Neural progenitor cell (in vitro differentiated cells): ENCODE measurements around the gene TUBD1. TPM values are rescaled to one million over a fixed set of nuclear protein-coding genes. Genes with fewer than 3 reads are reported as not detected.
"Not testable (repeated sequence)": the region's sequence is repeated elsewhere in the genome, so short reads cannot be mapped to it uniquely, and the experiment has no call there.

Source experiments
- DNase-seq: peaks from one replicate; pipeline ENCODE4 v3.0.0-alpha.2; 2016; ENCODE audit warnings: low spot score
- H2AFZ ChIP-seq: fragments of 200-600 bp; sonication (generic); replicated peaks from 2 replicates; pipeline ENCODE4 v1.6.1; 2016; ENCODE audit warnings: antibody characterized with exemption
- H3F3A ChIP-seq: fragments of 200-600 bp; sonication (generic); 2 replicates; pipeline ENCODE4 v1.6.1; 2016; ENCODE audit warnings: antibody characterized with exemption, low read depth
- H3K27ac ChIP-seq: fragments of 200-600 bp; sonication (generic); 2 replicates; pipeline ENCODE4 v1.5.1; 2016; ENCODE audit warnings: mild to moderate bottlenecking
- H3K27me3 ChIP-seq: fragments of 200-600 bp; sonication (generic); 2 replicates; pipeline ENCODE4 v1.6.1; 2016; ENCODE audit warnings: mild to moderate bottlenecking, moderate library complexity
- H3K36me3 ChIP-seq: fragments of 200-600 bp; sonication (generic); 2 replicates; pipeline ENCODE4 v1.5.1; 2016
- H3K4me1 ChIP-seq: fragments of 200-600 bp; sonication (generic); 2 replicates; pipeline ENCODE4 v1.6.1; 2016; ENCODE audit warnings: mixed run types
- H3K4me2 ChIP-seq: fragments of 200-600 bp; sonication (generic); 2 replicates; pipeline ENCODE4 v1.6.1; 2016
- H3K4me3 ChIP-seq: fragments of 200-600 bp; sonication (generic); 2 replicates; pipeline ENCODE4 v1.5.1; 2016
- H3K79me2 ChIP-seq: fragments of 200-600 bp; sonication (generic); 2 replicates; pipeline ENCODE4 v1.6.1; 2016; ENCODE audit warnings: low read depth
- H3K9ac ChIP-seq: fragments of 200-600 bp; sonication (generic); 2 replicates; pipeline ENCODE4 v1.6.1; 2016
- H3K9me3 ChIP-seq: fragments of 200-600 bp; sonication (generic); 2 replicates; pipeline ENCODE4 v1.5.1; 2016; ENCODE audit warnings: low read depth
- H4K20me1 ChIP-seq: fragments of 200-600 bp; sonication (generic); 2 replicates; pipeline ENCODE4 v1.6.1; 2016; ENCODE audit warnings: low read depth
- H3K27ac Mint-ChIP-seq: 3 replicates; pipeline ENCODE4 v1.8.0; 2021; ENCODE audit warnings: mixed read lengths
- H3K27me3 Mint-ChIP-seq: 2 replicates; pipeline ENCODE4 v1.8.0; 2022; ENCODE audit warnings: low read depth, mild to moderate bottlenecking, inconsistent platforms, moderate library complexity, mixed read lengths; ENCODE audit not compliant: insufficient read depth
- H3K36me3 Mint-ChIP-seq: 3 replicates; pipeline ENCODE4 v1.8.0; 2021; ENCODE audit warnings: mixed read lengths
- H3K4me1 Mint-ChIP-seq: 3 replicates; pipeline ENCODE4 v1.8.0; 2021; ENCODE audit warnings: mixed read lengths
- H3K4me3 Mint-ChIP-seq: 3 replicates; pipeline ENCODE4 v1.8.0; 2021; ENCODE audit warnings: mild to moderate bottlenecking, moderate library complexity, mixed read lengths
- H3K9me3 Mint-ChIP-seq: 3 replicates; pipeline ENCODE4 v1.8.0; 2020; ENCODE audit warnings: mixed read lengths
- EZH2 ChIP-seq: fragments of 200-600 bp; sonication (generic); IDR thresholded peaks from 2 replicates; pipeline ENCODE4 v1.6.1; 2017; ENCODE audit warnings: antibody characterized with exemption, mild to moderate bottlenecking, moderate library complexity
- EZH2phosphoT487 ChIP-seq: fragments of 200-600 bp; sonication (generic); IDR thresholded peaks from 2 replicates; pipeline ENCODE4 v1.6.1; 2017; ENCODE audit warnings: antibody characterized with exemption
- total RNA-seq: library from RNA; depleted of rRNA; stranded (reverse); fragments of >200 nt; gene quantifications from 2 replicates; pipeline ENCODE4 v1.2.3, GENCODE V29; 2015; ENCODE audit warnings: low replicate concordance
- TF ChIP-seq, protein P1 (sequence below): fragments of 200-600 bp; sonication (generic); IDR thresholded peaks from 2 replicates; pipeline ENCODE4 v1.5.1; 2017; ENCODE audit warnings: antibody characterized with exemption, mild to moderate bottlenecking

Gene TUBD1
- total RNA-seq, 1 donor from 2014 or later: 32.6 TPM

DNA sequence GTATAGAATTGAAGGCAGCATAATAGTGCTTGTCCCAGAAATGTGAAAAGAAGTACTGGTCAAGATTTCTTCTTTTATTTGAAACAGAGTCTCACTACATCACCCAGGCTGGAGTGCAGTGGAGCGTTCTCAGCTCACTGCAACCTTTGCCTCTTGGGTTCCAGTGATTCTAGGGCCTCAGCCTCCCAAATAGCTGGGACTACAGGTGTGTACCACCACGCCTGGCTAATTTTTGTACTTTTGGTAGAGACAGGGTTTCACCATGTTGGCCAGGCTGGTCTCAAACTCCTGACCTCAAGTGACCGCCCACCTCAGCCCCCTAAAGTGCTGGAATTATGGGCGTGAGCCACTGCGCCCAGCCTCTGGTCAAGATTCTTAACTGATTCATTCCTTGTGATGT, 27.9 kb upstream of the TUBD1 start:
- H3K36me3 ChIP-seq, H3K27ac ChIP-seq, H3K4me3 Mint-ChIP-seq: not testable (repeated sequence)

DNA sequence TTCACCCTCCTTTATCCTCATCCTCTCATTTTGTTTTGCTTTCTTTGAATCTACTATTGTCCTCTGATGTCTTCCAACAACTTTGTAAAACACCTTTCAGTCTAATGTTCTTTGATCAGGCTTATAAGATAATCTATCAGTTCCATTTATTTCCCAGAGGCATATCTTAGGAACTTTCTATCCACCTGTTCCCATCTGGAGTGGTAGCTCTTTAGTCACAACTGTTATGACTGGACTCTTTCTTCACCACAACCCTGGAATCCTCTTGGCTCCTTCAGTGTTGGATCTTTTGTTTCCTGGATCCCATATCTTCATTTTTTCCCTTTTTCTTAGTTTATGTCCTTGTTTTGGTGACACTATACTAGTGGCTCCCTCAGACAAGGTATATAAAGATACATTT, 23.7 kb upstream of the TUBD1 start:
- no peak overlapping the region for H2AFZ ChIP-seq
- H3K27ac ChIP-seq: no peak overlapping the region
- H3K79me2 ChIP-seq: no peaks in the 10 kb centered on the region
- no peak overlapping the region for H3K4me3 ChIP-seq
- Mint-ChIP-seq H3K4me3 (no peak overlapping the region), H3K36me3 (peaks cover 14% of the 10 kb centered on the region), H3K27me3 (peaks cover 2% of the 10 kb centered on the region), H3K27ac (no peak overlapping the region), H3K4me1 (no peaks in the 10 kb centered on the region), H3K9me3 (no peaks in the 10 kb centered on the region)
- H3K27me3 ChIP-seq: no peaks in the 10 kb centered on the region
- H3F3A ChIP-seq: peaks cover 12% of the 10 kb centered on the region
- H3K4me2 ChIP-seq: no peak overlapping the region
- peaks cover 5% of the 10 kb centered on the region for H3K36me3 ChIP-seq
- peak overlapping the region; percentile 8 for H3K9ac ChIP-seq
- H4K20me1 ChIP-seq: no peaks in the 10 kb centered on the region
- H3K9me3 ChIP-seq: no peaks in the 10 kb centered on the region
- H3K4me1 ChIP-seq: no peaks in the 10 kb centered on the region
- TF ChIP-seq EZH2phosphoT487 (no peak), EZH2 (no peak)
- TF ChIP-seq, protein P1, sequence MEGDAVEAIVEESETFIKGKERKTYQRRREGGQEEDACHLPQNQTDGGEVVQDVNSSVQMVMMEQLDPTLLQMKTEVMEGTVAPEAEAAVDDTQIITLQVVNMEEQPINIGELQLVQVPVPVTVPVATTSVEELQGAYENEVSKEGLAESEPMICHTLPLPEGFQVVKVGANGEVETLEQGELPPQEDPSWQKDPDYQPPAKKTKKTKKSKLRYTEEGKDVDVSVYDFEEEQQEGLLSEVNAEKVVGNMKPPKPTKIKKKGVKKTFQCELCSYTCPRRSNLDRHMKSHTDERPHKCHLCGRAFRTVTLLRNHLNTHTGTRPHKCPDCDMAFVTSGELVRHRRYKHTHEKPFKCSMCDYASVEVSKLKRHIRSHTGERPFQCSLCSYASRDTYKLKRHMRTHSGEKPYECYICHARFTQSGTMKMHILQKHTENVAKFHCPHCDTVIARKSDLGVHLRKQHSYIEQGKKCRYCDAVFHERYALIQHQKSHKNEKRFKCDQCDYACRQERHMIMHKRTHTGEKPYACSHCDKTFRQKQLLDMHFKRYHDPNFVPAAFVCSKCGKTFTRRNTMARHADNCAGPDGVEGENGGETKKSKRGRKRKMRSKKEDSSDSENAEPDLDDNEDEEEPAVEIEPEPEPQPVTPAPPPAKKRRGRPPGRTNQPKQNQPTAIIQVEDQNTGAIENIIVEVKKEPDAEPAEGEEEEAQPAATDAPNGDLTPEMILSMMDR: no peak
- no peak for DNase-seq

More for the DNA sequence above, 27.9 kb upstream of the TUBD1 start:
- H2AFZ ChIP-seq, H3K9me3 Mint-ChIP-seq, DNase-seq, H3K4me3 ChIP-seq, H3K4me1 Mint-ChIP-seq, H3K9me3 ChIP-seq, H3K27me3 ChIP-seq, H3F3A ChIP-seq, H3K4me2 ChIP-seq, H3K4me1 ChIP-seq, H3K27me3 Mint-ChIP-seq, H4K20me1 ChIP-seq, H3K27ac Mint-ChIP-seq, H3K79me2 ChIP-seq, H3K9ac ChIP-seq: not testable (repeated sequence)
- peaks cover 17% of the 10 kb centered on the region for H3K36me3 Mint-ChIP-seq

DNA sequence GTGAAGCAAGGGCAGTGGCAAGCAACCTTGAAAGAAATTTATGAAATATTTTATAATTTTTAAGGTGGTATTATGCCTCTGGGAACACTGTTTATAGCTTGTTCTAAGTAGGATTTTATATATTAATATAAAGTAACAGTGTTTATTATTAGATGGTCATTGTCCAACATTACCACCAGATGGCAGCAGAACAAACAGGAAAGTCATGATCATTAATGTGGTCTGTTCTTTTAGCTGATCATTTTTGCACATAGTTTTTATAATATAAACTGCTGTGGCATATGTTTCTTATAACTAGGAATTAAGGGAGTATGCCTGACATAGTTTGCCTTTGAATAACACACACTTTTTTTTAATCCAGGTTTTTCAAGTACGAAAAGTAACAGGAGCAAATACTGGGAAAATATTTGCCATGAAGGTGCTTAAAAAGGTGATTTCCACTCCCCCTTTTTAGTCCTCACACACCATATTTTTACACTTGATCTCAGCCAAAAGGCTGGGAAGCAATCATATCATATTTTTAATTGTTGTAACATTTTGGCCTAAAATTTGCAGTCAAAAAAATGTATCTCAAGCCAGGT, 21.6 kb upstream of the TUBD1 start:
- no peak overlapping the region for H3K27ac ChIP-seq
- H3F3A ChIP-seq: peaks cover 12% of the 10 kb centered on the region
- H3K27me3 Mint-ChIP-seq: peaks cover 2% of the 10 kb centered on the region
- TF ChIP-seq, protein P1: peak; percentile 74
- no peak for TF ChIP-seq EZH2phosphoT487
- no peak for TF ChIP-seq EZH2
- H3K4me1 Mint-ChIP-seq: no peaks in the 10 kb centered on the region
- H3K36me3 ChIP-seq: peaks cover 5% of the 10 kb centered on the region
- no peak overlapping the region for H2AFZ ChIP-seq
- H3K9me3 Mint-ChIP-seq: no peaks in the 10 kb centered on the region
- no peak overlapping the region for H3K27ac Mint-ChIP-seq
- peak; percentile 52 for DNase-seq
- H4K20me1 ChIP-seq: no peaks in the 10 kb centered on the region
- H3K36me3 Mint-ChIP-seq: peaks cover 13% of the 10 kb centered on the region
- H3K4me3 ChIP-seq: no peak overlapping the region
- H3K9me3 ChIP-seq: no peaks in the 10 kb centered on the region
- H3K4me2 ChIP-seq: no peak overlapping the region
- no peaks in the 10 kb centered on the region for H3K27me3 ChIP-seq
- H3K4me1 ChIP-seq: no peaks in the 10 kb centered on the region
- H3K4me3 Mint-ChIP-seq: no peak overlapping the region
- H3K9ac ChIP-seq: no peak overlapping the region
- H3K79me2 ChIP-seq: no peaks in the 10 kb centered on the region

DNA sequence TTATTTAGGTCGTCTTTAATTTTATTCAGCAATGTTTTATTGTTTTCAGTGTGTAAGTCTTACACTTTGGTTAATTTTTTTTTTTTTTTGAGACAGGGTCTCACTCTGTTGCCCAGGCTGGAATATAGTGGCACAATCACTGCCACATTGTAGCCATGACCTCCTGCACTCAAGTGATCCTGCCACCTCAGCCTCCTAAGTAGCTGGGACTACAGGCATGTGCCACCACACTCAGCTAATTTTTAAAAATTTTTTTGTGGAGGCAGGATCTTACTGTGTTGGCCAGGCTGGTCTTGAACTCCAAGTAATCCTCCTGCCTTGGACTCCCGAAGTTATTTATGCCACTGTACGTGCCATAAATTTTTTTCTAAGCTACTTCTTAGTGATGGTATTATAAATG, 14.7 kb upstream of the TUBD1 start:
- H3K4me1 ChIP-seq: no peaks in the 10 kb centered on the region
- H3K4me1 Mint-ChIP-seq: no peaks in the 10 kb centered on the region
- H2AFZ ChIP-seq: no peak overlapping the region
- H3K27me3 ChIP-seq: no peaks in the 10 kb centered on the region
- no peak overlapping the region for H3K9ac ChIP-seq
- no peaks in the 10 kb centered on the region for H4K20me1 ChIP-seq
- H3K27ac ChIP-seq: no peak overlapping the region
- no peaks in the 10 kb centered on the region for H3K27me3 Mint-ChIP-seq
- H3K4me2 ChIP-seq: no peak overlapping the region
- no peaks in the 10 kb centered on the region for H3K36me3 ChIP-seq
- peaks cover 7% of the 10 kb centered on the region for H3F3A ChIP-seq
- H3K9me3 Mint-ChIP-seq: no peaks in the 10 kb centered on the region
- TF ChIP-seq, protein P1: no peak
- TF ChIP-seq EZH2phosphoT487 (no peak), EZH2 (no peak)
- no peaks in the 10 kb centered on the region for H3K9me3 ChIP-seq
- H3K36me3 Mint-ChIP-seq: peaks cover 8% of the 10 kb centered on the region
- H3K27ac Mint-ChIP-seq: no peak overlapping the region
- no peak overlapping the region for H3K4me3 Mint-ChIP-seq
- H3K4me3 ChIP-seq: no peak overlapping the region
- DNase-seq: no peak
- H3K79me2 ChIP-seq: peaks cover 43% of the 10 kb centered on the region
